Measurements from ENCODE around the gene FOXO6.
A peak's percentile ranks its signal among the peaks of the same experiment; 100 is the strongest.

FOXO6 gene

GRCh38 chr1:41359211-41360073 is 1.8 kb upstream of the FOXO6 start:
- Histone ChIP-seq H3K36me3 (ENCODE audit: insufficient read depth, low read length) (no peaks in the 10 kb centered on the region), H3K27ac (ENCODE audit: low read depth, low read length, poor library complexity, severe bottlenecking) (no peak overlapping the region), H3K9ac (ENCODE audit: low read length) (no peak overlapping the region), H2AFZ (ENCODE audit: low read length) (no peak overlapping the region), H3F3A (ENCODE audit: insufficient read depth, low read length) (no peaks in the 10 kb centered on the region), H3K9me3 (ENCODE audit: low read length) (no peaks in the 10 kb centered on the region), H3K4me1 (ENCODE audit: insufficient read depth, low read length, severe bottlenecking) (peaks cover 13% of the 10 kb centered on the region), H3K27me3 (ENCODE audit: insufficient read depth, low read length) (peaks cover 5% of the 10 kb centered on the region; the same call in 1 of the 2 replicates), H3K4me2 (ENCODE audit: low read length) (no peak overlapping the region), H3K9me2 (ENCODE audit: low read depth, low read length) (no peaks in the 10 kb centered on the region), H4K20me1 (ENCODE audit: insufficient read depth, low read length) (no peaks in the 10 kb centered on the region), H3K4me3 (ENCODE audit: low read depth, low read length, poor library complexity, severe bottlenecking) (no peak overlapping the region), H3K79me2 (ENCODE audit: insufficient read depth, low read length) (no peaks in the 10 kb centered on the region)
- no peak for TF ChIP-seq EZH2 (IDR thresholded peaks at IDR 0.05; ENCODE audit: borderline replicate concordance, low read length)
- TF ChIP-seq, protein P1, sequence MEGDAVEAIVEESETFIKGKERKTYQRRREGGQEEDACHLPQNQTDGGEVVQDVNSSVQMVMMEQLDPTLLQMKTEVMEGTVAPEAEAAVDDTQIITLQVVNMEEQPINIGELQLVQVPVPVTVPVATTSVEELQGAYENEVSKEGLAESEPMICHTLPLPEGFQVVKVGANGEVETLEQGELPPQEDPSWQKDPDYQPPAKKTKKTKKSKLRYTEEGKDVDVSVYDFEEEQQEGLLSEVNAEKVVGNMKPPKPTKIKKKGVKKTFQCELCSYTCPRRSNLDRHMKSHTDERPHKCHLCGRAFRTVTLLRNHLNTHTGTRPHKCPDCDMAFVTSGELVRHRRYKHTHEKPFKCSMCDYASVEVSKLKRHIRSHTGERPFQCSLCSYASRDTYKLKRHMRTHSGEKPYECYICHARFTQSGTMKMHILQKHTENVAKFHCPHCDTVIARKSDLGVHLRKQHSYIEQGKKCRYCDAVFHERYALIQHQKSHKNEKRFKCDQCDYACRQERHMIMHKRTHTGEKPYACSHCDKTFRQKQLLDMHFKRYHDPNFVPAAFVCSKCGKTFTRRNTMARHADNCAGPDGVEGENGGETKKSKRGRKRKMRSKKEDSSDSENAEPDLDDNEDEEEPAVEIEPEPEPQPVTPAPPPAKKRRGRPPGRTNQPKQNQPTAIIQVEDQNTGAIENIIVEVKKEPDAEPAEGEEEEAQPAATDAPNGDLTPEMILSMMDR (IDR thresholded peaks at IDR 0.05; ENCODE audit: low read length): no peak

- Histone ChIP-seq H3K4me3 (ENCODE audit: low read depth, low read length, poor library complexity, severe bottlenecking) (peak overlapping the region; percentile 51), H3K79me2 (ENCODE audit: insufficient read depth, low read length) (no peaks in the 10 kb centered on the region), H2AFZ (ENCODE audit: low read length) (no peak overlapping the region), H3K9me2 (ENCODE audit: low read depth, low read length) (no peaks in the 10 kb centered on the region), H3K9ac (ENCODE audit: low read length) (no peak overlapping the region; the same call in 1 of the 2 replicates), H4K20me1 (ENCODE audit: insufficient read depth, low read length) (no peaks in the 10 kb centered on the region), H3K36me3 (ENCODE audit: insufficient read depth, low read length) (no peaks in the 10 kb centered on the region), H3K4me2 (ENCODE audit: low read length) (peak overlapping the region; percentile 71), H3F3A (ENCODE audit: insufficient read depth, low read length) (no peaks in the 10 kb centered on the region), H3K27ac (ENCODE audit: low read depth, low read length, poor library complexity, severe bottlenecking) (no peak overlapping the region), H3K27me3 (ENCODE audit: insufficient read depth, low read length) (peaks cover 8% of the 10 kb centered on the region; the same call in 1 of the 2 replicates), H3K4me1 (ENCODE audit: insufficient read depth, low read length, severe bottlenecking) (peaks cover 13% of the 10 kb centered on the region), H3K9me3 (ENCODE audit: low read length) (no peaks in the 10 kb centered on the region)
- TF ChIP-seq EZH2 (IDR thresholded peaks at IDR 0.05; ENCODE audit: borderline replicate concordance, low read length): no peak
- TF ChIP-seq, protein P1 (IDR thresholded peaks at IDR 0.05; ENCODE audit: low read length): no peak
These were observed 1.0 kb upstream of the FOXO6 start for GRCh38 chr1:41360074-41360785.

GRCh38 chr1:41361495-41362356 is 492 bp downstream of the FOXO6 start:
- H3K4me1 ChIP-seq (ENCODE audit: insufficient read depth, low read length, severe bottlenecking): peaks cover 16% of the 10 kb centered on the region
- H3K36me3 ChIP-seq (ENCODE audit: insufficient read depth, low read length): no peaks in the 10 kb centered on the region
- no peaks in the 10 kb centered on the region for H3K9me3 ChIP-seq (ENCODE audit: low read length)
- no peak overlapping the region for H3K9ac ChIP-seq (ENCODE audit: low read length)
- H3K4me2 ChIP-seq (ENCODE audit: low read length): peak overlapping the region; percentile 63
- H3K9me2 ChIP-seq (ENCODE audit: low read depth, low read length): no peaks in the 10 kb centered on the region
- peaks cover 10% of the 10 kb centered on the region for H3K27me3 ChIP-seq (ENCODE audit: insufficient read depth, low read length)
- no peaks in the 10 kb centered on the region for H3F3A ChIP-seq (ENCODE audit: insufficient read depth, low read length)
- no peak overlapping the region for H2AFZ ChIP-seq (ENCODE audit: low read length)
- H3K79me2 ChIP-seq (ENCODE audit: insufficient read depth, low read length): no peaks in the 10 kb centered on the region
- H3K4me3 ChIP-seq (ENCODE audit: low read depth, low read length, poor library complexity, severe bottlenecking): peak overlapping the region; percentile 45
- TF ChIP-seq EZH2 (IDR thresholded peaks at IDR 0.05; ENCODE audit: borderline replicate concordance, low read length): no peak
- H4K20me1 ChIP-seq (ENCODE audit: insufficient read depth, low read length): no peaks in the 10 kb centered on the region
- no peak overlapping the region for H3K27ac ChIP-seq (ENCODE audit: low read depth, low read length, poor library complexity, severe bottlenecking)
